Stimulated activated CD8-positive, alpha-beta memory T cell treated with anti-CD3 and anti-CD28 coated beads, Interleukin-7, amount 100 ng/mL, for 24 hours (primary cell): ENCODE measurements around the gene INF2.

Source experiments
- DNase-seq: peaks from one replicate; pipeline ENCODE4 v3.0.0-alpha.2; 2020; ENCODE audit warnings: low read depth

Gene INF2

GRCh38 chr14:104676694-104677511 is 12.5 kb upstream of the INF2 start:
- DNase-seq, result peak; percentile 43

DNA sequence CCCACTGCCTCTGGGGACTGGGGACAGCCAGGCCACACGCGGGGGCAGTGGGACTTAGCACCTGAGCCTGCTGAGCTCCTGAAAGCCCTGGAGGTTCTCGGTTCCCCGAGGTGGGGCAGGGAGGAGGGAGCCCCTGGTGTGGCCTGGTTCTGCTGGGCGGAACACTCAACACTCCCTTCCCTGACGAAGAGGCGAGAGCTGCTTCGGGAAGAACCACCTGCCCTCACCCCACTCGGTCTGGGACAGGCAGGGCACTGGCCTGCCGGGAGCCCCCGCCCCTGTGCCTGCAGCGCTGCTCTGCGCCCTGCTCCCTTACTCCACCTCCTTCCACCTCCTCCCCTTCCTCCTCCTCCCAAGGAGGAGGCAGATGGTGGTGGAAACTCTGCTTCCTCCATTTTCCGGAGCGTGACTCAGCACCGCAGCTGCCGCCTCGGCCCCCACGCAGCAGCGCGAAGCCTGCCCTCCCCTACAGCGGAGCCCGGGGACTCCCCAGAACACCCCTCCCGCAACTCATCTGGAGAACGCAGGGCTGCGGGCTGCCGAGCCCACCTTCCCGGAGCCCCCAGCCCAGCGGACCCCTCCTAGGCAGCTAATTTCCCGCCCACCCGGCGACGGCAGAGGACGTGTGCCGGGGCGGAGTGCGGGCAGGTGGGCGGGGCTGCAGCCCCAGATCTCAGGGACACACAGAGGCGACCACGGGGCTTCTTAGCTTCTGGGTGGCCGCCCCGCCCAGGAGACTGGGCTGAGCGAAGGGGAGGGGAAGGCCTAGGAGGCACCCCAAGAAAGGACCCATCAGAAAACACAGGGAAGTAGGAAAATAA is 11.7 kb upstream of the INF2 start:
- DNase-seq, result peak; percentile 52

DNA sequence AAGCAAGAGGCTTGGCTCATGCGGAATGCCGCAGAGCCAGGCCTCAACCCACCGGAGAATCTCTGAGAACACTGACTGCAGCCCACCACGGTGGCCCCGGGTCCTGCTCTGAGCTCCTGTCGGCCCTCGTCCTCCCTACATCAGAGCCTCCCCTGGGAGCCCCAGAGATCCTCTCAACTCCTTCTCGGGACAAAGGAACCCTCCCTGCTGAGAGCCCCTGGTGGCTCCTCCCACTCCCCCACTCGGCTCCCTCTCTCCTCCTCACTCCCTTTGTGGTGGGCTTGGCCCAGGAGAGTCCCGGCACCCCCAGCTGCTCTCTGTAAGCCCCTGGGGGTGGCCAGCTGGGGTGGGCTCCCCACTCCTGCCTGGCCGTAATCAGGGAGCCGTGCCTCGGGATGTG is 11.1 kb upstream of the INF2 start:
- DNase-seq, result no peak

DNA sequence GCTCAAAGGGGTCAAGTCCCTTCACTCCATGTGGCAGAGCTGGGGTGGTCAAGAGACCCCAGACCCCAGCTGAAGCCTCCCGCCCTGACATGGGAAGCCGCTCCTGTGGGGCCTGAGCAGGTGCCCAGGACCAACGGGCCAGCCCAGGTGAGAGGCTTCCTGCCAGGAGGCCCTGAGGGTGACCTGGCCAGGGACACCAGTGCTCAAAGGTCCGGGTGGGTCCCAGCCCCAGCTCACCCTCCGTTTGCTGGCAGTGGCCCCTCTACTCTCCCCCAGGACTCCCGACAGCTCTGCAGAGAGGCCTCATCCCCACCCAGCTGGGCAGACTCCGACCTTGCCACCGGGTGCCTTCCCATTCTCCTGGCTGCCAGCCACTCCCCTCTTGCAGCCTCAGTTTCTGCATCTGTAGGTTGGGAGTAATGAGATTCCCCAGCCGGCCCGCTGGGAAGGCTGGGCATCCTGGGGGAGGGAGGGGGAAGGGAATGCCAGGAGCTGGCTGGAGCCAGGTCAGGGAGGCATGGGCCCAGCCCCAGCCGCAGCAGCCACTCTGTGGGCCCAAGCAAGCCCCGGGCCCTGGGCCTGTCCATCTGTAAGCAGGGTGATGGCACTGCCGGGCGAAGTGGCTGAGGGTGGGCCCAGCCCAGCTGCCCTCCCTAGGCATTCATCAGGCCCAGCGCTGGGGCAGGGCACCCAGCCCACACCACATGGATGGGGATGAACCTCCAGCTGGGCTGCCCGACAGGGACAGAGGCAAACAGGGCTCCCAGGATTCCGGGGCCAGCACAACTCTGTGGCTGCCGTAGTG is 10.3 kb upstream of the INF2 start:
- DNase-seq, result no peak

- no peak for DNase-seq
These were observed 9.2 kb upstream of the INF2 start for GRCh38 chr14:104680056-104680805.

- DNase-seq, result no peak
These were observed 8.4 kb upstream of the INF2 start for GRCh38 chr14:104680806-104681688.

DNA sequence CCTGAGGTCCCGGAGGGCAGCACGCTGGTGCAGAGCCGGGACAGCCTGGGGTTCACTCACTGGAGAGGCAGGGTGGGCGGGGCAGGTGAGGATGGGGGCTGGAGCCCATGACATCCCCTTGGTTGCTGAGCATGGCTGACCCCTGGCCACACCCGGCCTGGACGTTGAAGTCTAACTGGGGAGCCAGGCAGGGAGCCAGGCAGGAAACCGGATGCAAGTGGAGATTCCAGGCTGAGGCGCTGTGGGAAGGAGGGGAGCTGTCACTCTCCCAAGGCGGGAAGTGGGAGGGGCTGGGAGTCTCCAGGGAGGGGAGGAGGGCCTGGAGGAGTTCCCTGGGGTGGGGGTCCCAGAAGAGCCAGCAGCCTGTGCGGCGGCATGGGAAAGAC is 7.7 kb upstream of the INF2 start:
- no peak for DNase-seq

GRCh38 chr14:104682107-104682593 is 7.3 kb upstream of the INF2 start:
- no peak for DNase-seq

GRCh38 chr14:104683653-104684448 is 5.6 kb upstream of the INF2 start:
- DNase-seq, result no peak

GRCh38 chr14:104684449-104684821 is 5.0 kb upstream of the INF2 start:
- no peak for DNase-seq

DNA sequence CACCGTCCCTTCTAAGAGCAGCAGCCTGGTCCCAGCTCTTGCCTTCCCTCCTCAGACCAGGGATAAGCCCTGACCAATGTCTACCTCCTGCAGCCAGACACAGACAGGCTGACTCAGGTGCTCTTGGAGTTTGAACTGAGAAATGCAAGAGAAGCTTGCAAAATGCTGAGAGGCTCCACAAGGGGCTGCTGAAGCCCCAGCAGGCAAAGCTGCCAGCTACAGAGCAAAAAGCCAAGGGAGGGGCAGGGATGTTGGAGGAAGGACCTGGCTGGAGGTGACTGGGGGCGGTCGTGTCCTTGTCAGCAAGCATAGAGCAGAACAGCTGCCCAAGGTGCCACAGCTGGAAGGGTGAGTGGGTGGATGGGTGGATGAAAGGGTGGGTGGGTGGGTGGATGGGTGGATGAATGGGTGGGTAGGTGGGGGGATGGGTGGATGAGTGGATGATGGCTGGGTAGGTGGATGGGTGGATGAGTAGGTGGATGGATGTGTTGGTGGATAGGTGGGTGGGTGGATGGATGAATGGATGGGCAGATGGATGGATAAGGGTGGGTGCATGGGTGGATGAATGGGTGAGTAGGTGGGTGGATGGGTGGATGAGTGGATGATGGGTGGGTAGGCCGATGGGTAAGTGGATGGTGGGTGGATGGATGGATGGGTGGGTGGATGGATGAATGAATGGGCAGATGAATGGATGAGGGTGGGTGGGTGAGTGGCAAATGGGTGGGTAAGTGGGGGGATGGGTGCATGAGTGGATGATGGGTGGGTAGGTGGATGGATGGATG is 4.0 kb upstream of the INF2 start:
- no peak for DNase-seq

DNA sequence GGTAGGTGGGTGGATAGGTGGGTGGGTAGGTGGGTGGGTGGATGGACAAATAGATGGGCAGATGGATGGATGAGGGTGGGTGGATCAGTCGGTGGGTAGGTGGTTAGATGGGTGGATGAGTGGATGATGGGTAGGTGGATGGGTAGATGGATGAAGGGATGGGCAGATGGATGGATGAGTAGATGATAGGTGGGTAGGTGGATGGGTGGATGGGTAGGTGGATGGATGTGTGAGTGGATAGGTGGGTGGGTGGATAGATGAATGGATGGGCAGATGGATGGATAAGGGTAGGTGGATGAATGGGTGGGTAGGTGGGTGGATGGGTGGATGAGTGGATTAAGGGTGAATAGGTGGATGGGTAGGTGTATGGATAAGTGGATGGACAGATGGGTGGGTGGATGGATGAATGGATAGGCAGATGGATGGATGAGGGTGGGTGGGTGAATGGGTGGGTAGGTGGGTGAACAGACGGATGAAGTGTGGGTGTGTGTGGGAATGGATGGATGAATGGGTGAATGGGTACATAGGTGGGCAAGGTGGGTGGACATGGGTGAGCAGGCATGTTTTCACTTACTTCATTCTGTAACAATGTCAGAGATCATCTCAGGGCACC is 3.3 kb upstream of the INF2 start:
- DNase-seq, result no peak

DNA sequence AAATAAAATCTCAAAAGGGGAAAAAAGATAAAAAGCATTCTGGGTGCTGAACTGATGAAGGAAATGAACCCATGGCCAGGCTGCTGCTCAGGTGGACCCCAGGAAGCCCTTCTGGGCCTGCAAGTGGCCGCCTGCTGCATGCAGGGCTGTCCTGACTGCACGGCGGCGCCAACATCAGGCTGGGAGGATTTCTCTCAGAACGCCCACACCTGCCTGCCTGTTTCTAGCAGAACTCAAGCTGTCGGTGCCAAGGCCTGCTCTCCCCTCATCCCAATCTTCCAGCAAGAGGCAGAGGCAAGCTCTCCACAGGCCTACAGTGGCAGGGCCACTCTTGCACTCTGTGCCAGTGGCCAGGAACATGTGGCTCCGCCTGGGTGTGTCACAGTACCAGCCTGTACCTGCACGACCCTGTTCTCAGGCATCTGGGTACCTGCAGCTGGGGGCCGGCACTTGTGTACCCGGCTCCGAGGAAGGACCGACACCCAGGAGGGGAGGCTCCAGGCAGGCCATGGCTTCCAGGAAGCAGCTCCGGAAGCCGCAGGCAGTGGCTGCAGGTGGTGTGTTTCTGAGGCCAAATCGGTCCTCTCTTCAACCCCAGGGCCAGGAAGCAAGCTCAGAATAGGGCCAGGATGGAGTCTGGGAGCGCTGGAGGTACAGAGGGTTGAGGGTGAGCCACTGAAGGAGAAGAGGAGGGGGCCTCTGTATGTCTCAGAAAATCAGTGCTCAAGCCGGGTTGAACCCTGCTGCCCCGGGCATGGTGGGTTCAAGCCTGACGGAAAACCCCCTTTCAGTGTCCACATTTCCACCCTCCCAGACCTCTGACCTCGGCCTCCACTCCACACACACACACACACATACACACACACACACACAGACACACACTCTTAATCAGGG is 2.5 kb upstream of the INF2 start:
- no peak for DNase-seq

DNA sequence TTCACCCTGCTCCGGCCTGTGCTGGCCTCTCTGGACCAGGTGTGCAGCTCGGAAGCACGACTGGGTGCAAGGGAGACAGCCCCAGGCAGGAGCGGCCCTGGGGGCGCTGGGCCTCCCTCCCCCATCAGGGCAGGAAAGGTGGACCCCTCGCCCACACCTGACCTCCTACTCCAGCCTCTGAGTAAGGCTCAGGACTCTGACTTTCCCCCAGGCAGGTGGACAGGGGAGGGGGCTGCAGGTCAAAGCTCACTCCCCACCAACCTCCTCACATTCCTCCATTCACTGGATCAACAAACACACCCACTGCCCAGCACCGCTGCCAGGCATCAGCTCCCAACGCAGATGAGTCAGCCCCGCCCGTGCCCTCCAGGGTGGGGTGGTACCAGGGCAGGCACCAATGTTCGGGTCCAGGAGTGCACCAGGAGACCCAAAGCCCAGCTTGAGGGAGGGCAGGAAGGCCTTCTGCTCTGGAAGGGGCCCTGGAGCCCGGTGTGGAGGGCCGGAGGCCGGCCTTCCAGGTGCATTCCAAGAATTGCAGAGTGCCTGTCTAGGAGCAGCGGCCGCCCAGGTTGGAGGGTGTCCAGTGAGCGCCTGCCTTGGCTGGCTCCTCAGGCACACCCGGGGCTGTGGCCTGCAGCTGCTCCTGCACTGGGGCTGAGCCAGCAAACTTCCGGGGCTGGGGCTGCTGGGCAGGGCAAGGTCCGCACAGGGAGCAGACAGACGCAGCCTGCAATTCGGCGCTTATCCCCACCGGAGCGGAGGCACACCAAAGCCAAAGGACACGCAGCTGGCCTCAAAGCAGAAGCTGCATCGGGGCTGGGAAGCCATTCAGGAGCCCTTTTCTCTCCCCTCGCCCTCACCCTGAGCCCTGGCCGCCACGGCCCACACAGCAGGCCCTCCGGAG is 1.6 kb upstream of the INF2 start:
- DNase-seq, result no peak

DNA sequence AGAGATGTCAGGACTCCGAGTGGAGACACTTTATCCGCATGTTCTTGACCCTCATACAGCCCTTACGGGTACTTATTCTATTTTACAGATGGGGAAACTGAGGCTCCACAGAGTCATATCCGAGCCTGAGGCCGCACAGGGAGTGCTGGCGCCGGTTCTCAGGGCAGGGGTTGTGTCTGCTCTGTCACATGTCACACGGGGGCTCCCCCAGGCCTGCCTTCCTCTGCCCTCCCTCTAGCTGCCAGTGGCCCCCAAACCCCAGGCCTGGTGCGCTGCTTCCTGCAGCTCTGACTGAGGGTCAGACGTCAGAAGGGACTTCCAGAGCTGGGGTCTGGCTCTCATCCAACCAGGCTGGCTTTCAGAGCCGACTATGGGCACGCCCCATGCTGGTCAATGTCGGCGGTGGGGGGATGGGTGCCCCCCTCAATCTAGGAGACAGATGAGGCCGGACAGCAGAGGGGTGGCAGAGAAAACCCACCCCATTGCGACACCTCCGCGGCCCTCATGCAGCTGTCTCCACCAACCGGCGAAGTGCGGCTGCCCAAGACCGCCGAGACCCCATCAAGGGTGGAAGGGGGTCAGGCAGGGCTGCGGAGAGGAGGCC is 811 bp upstream of the INF2 start:
- DNase-seq, result no peak
